OCI-LY7 (cell line): ENCODE data around the gene CFLAR.

ENCODE experiments used
- EZH2phosphoT487 ChIP-seq: fragments of 200-600 bp; sonication (generic); IDR thresholded peaks from 2 replicates; pipeline ENCODE4 v1.6.1; 2018; ENCODE audit warnings: low read depth, borderline replicate concordance, mild to moderate bottlenecking, mixed run types, antibody characterized with exemption, low read length, moderate library complexity, mixed read lengths
- TF ChIP-seq, protein P1 (sequence below): fragments of 200-600 bp; sonication (generic); conservative IDR thresholded peaks from 2 replicates; pipeline ENCODE4 v1.5.1; 2014; ENCODE audit warnings: mild to moderate bottlenecking, antibody characterized with exemption, low read length, moderate library complexity, mixed read lengths

DNA sequence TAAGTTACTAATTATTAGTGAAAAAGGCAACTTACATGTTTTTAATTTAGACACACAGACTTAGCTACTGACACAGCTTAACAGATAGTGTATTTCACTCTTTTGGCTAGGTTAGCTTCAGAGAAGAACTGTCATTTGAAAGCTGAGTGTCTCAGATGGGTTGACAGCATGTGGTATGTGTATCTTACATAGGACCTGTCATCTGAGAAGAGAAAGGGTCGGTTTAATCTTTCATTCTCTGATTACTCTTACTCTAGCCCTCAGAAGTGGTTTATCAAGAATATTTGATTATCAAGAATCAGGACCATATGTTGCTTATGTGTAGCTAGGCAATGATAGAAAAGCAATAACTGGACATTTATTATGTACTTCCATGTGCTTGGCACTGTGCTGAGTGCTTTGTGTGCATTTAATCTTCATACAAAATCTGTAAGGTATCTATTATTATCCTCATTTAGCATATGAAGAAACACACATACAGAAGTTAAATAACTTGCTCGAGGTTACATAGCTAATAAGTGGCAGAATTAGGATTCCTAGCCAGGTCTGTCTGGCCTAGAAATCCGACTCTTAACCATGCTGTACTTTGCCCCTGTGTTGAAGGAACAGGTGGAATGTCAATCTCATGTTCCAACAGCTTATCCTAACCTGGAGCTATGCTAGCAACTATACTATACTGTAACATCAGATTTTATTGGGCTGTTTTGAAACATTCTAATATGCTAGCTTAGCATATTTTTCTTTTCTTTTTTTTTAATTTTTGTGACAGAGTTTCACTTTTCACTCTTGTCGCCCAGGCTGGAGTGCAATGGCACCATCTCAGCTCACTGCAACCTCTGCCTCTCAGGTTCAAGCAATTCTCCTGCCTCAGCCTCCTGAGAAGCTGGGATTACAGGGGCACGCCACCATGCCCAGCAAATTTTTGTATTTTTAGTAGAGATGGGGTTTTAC lies 28.4 kb downstream of the CFLAR start:
- TF ChIP-seq, protein P1, sequence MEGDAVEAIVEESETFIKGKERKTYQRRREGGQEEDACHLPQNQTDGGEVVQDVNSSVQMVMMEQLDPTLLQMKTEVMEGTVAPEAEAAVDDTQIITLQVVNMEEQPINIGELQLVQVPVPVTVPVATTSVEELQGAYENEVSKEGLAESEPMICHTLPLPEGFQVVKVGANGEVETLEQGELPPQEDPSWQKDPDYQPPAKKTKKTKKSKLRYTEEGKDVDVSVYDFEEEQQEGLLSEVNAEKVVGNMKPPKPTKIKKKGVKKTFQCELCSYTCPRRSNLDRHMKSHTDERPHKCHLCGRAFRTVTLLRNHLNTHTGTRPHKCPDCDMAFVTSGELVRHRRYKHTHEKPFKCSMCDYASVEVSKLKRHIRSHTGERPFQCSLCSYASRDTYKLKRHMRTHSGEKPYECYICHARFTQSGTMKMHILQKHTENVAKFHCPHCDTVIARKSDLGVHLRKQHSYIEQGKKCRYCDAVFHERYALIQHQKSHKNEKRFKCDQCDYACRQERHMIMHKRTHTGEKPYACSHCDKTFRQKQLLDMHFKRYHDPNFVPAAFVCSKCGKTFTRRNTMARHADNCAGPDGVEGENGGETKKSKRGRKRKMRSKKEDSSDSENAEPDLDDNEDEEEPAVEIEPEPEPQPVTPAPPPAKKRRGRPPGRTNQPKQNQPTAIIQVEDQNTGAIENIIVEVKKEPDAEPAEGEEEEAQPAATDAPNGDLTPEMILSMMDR, result no peak
- no peak for TF ChIP-seq EZH2phosphoT487
